ENCODE data around the gene RALGDS.

DNA sequence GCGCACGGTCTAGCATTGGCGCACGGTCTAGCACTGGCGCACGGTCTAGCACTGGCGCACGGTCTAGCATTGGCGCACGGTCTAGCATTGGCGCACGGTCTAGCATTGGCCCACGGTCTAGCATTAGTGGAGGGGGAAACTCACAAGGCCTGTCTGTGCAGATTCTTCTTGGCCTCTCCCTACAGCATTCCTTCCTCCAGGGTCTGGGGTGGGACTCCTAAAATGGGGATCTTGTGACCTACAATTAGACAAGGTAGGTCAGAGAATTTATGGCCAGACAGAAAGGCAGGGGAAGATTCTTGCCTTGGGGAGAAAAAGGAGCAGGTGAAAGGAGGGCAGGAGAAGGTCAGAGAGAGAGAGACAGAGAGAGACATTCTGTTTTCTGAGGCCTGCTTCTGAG is 48.1 kb upstream of the RALGDS start:
- TF ChIP-seq, protein P1, sequence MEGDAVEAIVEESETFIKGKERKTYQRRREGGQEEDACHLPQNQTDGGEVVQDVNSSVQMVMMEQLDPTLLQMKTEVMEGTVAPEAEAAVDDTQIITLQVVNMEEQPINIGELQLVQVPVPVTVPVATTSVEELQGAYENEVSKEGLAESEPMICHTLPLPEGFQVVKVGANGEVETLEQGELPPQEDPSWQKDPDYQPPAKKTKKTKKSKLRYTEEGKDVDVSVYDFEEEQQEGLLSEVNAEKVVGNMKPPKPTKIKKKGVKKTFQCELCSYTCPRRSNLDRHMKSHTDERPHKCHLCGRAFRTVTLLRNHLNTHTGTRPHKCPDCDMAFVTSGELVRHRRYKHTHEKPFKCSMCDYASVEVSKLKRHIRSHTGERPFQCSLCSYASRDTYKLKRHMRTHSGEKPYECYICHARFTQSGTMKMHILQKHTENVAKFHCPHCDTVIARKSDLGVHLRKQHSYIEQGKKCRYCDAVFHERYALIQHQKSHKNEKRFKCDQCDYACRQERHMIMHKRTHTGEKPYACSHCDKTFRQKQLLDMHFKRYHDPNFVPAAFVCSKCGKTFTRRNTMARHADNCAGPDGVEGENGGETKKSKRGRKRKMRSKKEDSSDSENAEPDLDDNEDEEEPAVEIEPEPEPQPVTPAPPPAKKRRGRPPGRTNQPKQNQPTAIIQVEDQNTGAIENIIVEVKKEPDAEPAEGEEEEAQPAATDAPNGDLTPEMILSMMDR (IDR thresholded peaks at IDR 0.05) = no peak
- no peak for TF ChIP-seq POLR2A (IDR thresholded peaks at IDR 0.05)

Data from right lobe of liver (tissue), 4 donors.